Measurements from ENCODE around the gene EIF5AL1. TPM values are rescaled to one million over a fixed set of nuclear protein-coding genes. Genes with fewer than 3 reads are reported as not detected.

Gene EIF5AL1
- total and polyA plus RNA-seq, 2 experiments from 2014 or later = 0.27 to 1.5 TPM

GRCh38 chr10:79468015-79468560 lies 44.2 kb upstream of the EIF5AL1 start:
- Histone ChIP-seq H3K4me2 (no peak overlapping the region), H3K4me1 (ENCODE audit: insufficient read depth) (no peaks in the 10 kb centered on the region), H3K9me2 (replicated peaks; ENCODE audit: insufficient read depth) (no peaks in the 10 kb centered on the region), H3K9me3 (ENCODE audit: low read depth) (no peaks in the 10 kb centered on the region), H3K36me3 (replicated peaks; ENCODE audit: insufficient read depth, low read depth) (no peaks in the 10 kb centered on the region), H3K27me3 (no peaks in the 10 kb centered on the region), H2AFZ (peak overlapping the region; percentile 6), H3K27ac (peak overlapping the region; percentile 35), H3K4me3 (no peak overlapping the region), H4K20me1 (ENCODE audit: insufficient read depth, poor library complexity, severe bottlenecking) (no peaks in the 10 kb centered on the region), H3K79me2 (no peaks in the 10 kb centered on the region)
- 72% methylated on average over 3 of the region's 3 CpGs for WGBS (ENCODE audit: low lambda C conversion rate, missing lambda C conversion rate)
- no peak for DNase-seq (ENCODE audit: low spot score)
- TF ChIP-seq EZH2phosphoT487 (IDR thresholded peaks at IDR 0.05; ENCODE audit: low read depth, severe bottlenecking, unreplicated experiment) (no peak), CTCF (IDR thresholded peaks at IDR 0.05; ENCODE audit: poor library complexity) (no peak), EZH2 (IDR thresholded peaks at IDR 0.05; ENCODE audit: borderline replicate concordance) (no peak)

GRCh38 chr10:79468841-79469585 lies 43.3 kb upstream of the EIF5AL1 start:
- Histone ChIP-seq H3K27me3 (no peaks in the 10 kb centered on the region), H3K79me2 (no peaks in the 10 kb centered on the region), H3K36me3 (replicated peaks; ENCODE audit: insufficient read depth, low read depth) (no peaks in the 10 kb centered on the region), H4K20me1 (ENCODE audit: insufficient read depth, poor library complexity, severe bottlenecking) (no peaks in the 10 kb centered on the region), H3K9me3 (ENCODE audit: low read depth) (no peaks in the 10 kb centered on the region), H3K4me2 (no peak overlapping the region), H2AFZ (no peak overlapping the region), H3K27ac (no peak overlapping the region), H3K9me2 (replicated peaks; ENCODE audit: insufficient read depth) (no peaks in the 10 kb centered on the region), H3K4me3 (no peak overlapping the region), H3K4me1 (ENCODE audit: insufficient read depth) (no peaks in the 10 kb centered on the region)
- no peak for TF ChIP-seq EZH2phosphoT487 (IDR thresholded peaks at IDR 0.05; ENCODE audit: low read depth, severe bottlenecking, unreplicated experiment)
- TF ChIP-seq EZH2 (IDR thresholded peaks at IDR 0.05; ENCODE audit: borderline replicate concordance) = no peak
- no peak for TF ChIP-seq CTCF (IDR thresholded peaks at IDR 0.05; ENCODE audit: poor library complexity)
- WGBS (ENCODE audit: low lambda C conversion rate, missing lambda C conversion rate) = 78% methylated on average over 6 of the region's 6 CpGs
- DNase-seq (ENCODE audit: low spot score) = no peak

GRCh38 chr10:79470096-79470495 lies 42.2 kb upstream of the EIF5AL1 start:
- no peaks in the 10 kb centered on the region for H3K79me2 ChIP-seq
- no peak overlapping the region for H3K27ac ChIP-seq
- H3K4me3 ChIP-seq = no peak overlapping the region
- H3K4me1 ChIP-seq (ENCODE audit: insufficient read depth) = no peaks in the 10 kb centered on the region
- no peaks in the 10 kb centered on the region for H4K20me1 ChIP-seq (ENCODE audit: insufficient read depth, poor library complexity, severe bottlenecking)
- H3K4me2 ChIP-seq = no peak overlapping the region
- no peaks in the 10 kb centered on the region for H3K27me3 ChIP-seq
- H3K9me3 ChIP-seq (ENCODE audit: low read depth) = no peaks in the 10 kb centered on the region
- DNase-seq (ENCODE audit: low spot score) = no peak
- TF ChIP-seq EZH2 (IDR thresholded peaks at IDR 0.05; ENCODE audit: borderline replicate concordance) (no peak), CTCF (IDR thresholded peaks at IDR 0.05; ENCODE audit: poor library complexity) (no peak), EZH2phosphoT487 (IDR thresholded peaks at IDR 0.05; ENCODE audit: low read depth, severe bottlenecking, unreplicated experiment) (no peak)
- H3K9me2 ChIP-seq (replicated peaks; ENCODE audit: insufficient read depth) = no peaks in the 10 kb centered on the region
- H3K36me3 ChIP-seq (replicated peaks; ENCODE audit: insufficient read depth, low read depth) = no peaks in the 10 kb centered on the region
- 95% methylated on average over 8 of the region's 8 CpGs for WGBS (ENCODE audit: low lambda C conversion rate, missing lambda C conversion rate)
- H2AFZ ChIP-seq = no peak overlapping the region

Measured in hepatocyte (in vitro differentiated cells).